22Rv1 (cell line): ENCODE measurements around the gene SORCS2.

ENCODE experiments used
- CTCF ChIP-seq: fragments of 450-650 bp; IDR thresholded peaks from 2 replicates; pipeline ENCODE4 v1.5.1; 2017; ENCODE audit warnings: mild to moderate bottlenecking
- ZFX ChIP-seq: fragments of 450-650 bp; IDR thresholded peaks from 2 replicates; pipeline ENCODE4 v1.6.1; 2017; ENCODE audit warnings: antibody characterized with exemption, borderline replicate concordance

- no peak for TF ChIP-seq CTCF
- no peak for TF ChIP-seq ZFX
These were observed 170.6 kb downstream of the SORCS2 start for GRCh38 chr4:7362862-7363430.
